ENCODE data around the gene TRPT1.

- TF ChIP-seq CTCF (IDR thresholded peaks at IDR 0.05): no peak
- no peak for TF ChIP-seq POLR2A (IDR thresholded peaks at IDR 0.05)
These were observed 23.1 kb upstream of the TRPT1 start for GRCh38 chr11:64249038-64249437.
